Measurements from ENCODE around the gene SERPINB5.

DNA sequence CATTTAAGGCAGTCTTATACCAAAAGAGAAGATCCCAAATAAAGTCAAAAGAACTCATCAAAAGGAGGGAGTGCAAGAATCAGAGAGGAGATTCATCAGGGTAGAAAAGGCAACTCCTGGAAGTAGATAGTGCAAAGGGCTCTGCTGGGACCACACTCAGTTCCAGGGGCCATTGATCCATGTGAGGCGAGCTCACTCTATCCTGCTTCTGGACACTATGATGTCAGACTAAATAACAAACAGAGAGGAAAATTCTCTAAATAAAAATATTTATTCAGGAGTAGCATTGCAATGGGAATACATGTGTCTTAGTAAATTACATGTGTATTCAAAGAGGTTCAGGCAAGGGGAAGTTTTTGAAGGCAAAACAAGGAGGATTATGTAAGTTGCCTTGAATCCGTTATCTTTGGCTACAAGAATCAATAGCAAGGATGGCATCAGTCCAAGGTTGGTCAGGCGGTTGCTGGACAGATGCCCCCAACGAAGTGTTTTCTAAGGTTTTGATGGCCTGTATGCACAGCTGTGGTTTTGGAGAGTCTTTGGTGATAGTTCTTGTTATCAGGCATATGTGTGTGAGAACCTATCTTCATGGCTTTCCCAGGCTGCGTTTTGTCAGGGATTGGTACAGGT, 52.2 kb downstream of the SERPINB5 start:
- no peak for TF ChIP-seq POLR2A (IDR thresholded peaks at IDR 0.05)
- TF ChIP-seq, protein P1, sequence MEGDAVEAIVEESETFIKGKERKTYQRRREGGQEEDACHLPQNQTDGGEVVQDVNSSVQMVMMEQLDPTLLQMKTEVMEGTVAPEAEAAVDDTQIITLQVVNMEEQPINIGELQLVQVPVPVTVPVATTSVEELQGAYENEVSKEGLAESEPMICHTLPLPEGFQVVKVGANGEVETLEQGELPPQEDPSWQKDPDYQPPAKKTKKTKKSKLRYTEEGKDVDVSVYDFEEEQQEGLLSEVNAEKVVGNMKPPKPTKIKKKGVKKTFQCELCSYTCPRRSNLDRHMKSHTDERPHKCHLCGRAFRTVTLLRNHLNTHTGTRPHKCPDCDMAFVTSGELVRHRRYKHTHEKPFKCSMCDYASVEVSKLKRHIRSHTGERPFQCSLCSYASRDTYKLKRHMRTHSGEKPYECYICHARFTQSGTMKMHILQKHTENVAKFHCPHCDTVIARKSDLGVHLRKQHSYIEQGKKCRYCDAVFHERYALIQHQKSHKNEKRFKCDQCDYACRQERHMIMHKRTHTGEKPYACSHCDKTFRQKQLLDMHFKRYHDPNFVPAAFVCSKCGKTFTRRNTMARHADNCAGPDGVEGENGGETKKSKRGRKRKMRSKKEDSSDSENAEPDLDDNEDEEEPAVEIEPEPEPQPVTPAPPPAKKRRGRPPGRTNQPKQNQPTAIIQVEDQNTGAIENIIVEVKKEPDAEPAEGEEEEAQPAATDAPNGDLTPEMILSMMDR (IDR thresholded peaks at IDR 0.05 in 4 of 5, conservative IDR thresholded peaks at IDR 0.05 in 1 of 5) = no peak
